Fibroblast of skin of right biceps (primary cell): ENCODE measurements around the gene SLC4A1AP.

Experiments
- DNase-seq: peaks from one replicate; pipeline ENCODE4 v3.0.0-alpha.2; 2013

SLC4A1AP gene

DNA sequence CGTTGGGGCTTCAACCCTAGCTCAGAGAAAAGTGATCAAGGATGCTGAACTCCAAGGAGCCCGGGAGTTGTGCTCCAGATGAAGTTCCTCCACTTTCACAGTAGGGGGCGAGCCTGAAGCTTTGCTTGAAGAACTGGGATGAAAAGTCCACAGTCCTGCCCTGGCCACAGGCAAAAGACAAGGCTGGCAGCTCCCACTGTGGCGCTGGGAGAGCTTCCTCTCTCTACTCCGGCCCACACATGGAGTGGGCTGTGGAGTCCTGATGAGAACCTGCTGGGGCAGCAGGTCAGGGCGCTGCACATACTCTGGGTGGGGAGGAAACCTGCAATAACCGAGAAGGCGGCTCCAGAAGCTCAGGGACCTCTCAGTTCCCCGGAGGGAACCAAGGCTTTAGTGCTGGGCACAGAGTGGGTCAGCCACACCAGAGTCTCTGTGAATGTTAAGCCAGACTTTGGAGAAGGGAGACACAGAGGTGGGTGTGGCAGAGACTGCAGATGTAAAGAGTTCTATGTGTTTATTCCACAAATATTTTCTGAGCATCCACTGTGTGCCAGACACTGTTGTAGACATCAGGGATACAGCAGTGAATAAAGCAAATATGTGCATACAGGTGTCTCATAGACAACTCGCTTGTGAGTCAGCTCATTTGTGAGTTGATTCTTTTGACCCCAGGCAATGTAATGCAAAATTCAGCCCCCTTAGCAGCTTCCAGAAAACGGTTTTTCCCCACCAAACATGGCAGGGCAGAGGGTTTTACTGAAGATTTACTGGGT is 59.9 kb downstream of the SLC4A1AP start:
- DNase-seq = peak; percentile 73

DNA sequence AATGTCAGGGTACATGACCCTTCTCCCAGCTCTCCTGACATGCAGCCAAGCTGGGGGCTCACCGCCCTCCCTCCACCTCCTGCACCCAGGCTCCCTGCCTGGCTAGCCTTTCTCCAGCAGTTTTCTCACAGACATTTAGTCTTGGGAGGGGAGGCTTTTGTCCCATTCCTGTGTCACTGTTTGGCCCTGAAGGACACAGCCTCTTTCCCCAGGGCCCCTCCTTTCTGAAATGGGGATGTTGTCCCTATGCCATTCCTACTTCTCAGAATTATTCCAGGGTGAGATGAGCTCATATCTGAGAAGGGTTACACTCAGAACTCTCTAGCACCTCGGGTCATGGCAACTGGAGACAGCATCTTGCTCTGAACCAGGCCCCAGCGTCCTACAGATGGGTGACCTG is 60.5 kb downstream of the SLC4A1AP start:
- DNase-seq = no peak

DNA sequence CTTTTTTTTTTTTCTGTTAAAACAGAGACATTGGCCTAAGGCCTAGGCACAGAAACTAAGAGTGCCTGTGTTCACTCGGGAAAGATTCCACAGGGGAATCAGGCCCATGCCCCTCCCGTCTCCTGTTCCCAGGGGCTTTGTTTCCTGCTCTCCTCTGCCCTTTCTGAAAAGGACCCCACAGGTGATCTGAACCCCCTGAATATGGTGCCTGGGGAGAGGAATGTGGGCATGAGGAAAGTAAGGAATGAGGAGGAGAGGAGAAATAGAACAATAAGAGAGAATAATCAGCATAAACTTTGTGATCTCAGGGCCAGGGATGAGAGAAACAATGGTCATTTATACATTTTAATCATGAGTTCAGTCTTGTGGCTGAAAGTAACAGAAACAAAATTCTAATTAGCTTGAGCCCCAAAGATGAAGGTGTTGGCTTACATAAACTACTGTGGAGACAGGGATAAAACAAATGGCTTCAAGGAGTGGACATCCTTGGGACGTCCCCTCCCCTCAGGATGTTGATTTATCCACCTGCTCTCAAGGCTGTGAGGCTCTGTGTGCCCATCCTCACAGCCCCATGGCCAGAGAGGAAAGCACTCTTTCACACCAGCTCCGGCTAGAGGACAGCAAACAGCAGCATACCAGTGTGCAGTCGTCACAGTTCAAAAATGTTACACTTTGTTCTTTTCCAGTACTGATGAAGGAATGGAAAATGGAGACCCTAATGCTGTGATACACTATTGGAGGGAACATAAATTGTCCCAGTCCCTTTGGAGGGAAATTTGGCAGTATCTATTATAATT is 61.4 kb downstream of the SLC4A1AP start:
- DNase-seq = peak; percentile 70

DNA sequence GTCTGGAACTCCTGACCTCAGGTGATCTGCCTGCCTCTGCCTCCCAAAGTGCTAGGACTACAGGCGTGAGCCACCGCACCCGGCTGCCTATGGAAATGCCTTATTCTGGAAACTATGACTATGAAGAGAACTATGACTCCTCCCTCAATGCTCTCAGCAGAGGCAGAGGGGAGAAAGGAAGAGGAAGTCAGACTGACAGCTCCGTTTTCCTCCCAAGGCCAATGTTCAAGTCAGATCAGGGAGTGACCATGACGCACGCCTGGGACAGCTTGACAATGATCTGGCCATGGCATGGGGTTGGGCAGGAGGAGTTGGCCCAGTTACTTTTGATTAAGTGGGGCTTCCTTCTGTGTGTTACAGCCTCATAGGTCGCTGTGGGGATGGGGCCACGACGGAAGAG is 63.6 kb downstream of the SLC4A1AP start:
- no peak for DNase-seq

DNA sequence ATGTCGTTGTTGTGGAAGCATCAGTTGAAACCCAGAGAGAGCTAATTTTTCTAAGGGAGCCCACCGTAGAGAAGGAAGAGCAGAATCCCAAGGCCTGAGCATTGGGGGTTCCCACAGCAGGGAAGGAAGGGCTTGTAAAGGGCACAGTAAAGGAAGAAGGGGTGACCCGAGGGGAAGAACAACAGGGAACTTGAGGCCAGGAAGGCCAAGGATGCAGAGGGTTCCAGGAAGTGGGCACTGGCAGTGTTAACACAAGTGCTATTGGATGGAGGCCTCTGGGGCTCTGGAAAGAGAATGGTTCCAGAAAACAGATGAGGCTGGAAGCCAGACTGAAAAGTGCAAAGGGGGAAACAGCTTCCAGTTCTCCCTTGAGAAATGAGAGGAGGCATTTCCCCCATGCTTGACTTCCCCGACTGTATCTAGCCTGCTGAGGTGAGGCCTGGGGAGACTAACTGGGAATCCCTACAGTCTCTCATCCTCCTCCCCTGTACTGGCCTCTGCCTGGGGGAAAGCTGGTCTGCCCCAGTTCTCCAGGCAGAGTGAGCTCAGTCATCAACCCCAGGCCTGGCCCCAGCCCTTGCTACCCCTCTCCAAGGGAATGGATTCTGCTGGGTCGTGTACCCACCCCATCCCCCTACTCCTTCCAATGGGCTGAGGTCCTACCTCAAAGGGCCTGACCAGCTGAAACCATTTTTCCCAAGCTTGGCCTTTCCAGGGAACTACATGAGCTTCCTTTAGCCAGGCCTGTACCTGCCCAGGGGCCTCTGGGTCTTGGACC is 64.6 kb downstream of the SLC4A1AP start:
- DNase-seq = no peak

DNA sequence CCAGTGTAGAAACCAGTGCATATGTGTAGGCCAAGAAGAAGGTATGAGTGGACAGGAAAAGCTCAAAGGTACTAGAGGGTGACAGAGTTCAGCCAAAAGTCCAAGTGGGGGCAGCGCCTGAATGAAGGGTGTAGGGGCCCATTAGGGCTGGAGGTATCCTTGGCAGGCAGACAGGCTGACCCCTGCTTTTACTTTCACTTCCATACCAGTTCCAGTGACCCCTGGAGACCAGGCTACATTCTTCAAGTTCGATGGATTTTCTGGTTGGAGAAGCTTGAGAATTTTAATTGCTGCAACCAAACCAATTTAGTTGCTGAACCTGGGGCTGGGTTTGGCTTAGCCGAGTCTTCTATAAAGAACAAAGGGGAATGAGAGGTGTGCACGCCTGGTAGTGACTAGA is 65.5 kb downstream of the SLC4A1AP start:
- no peak for DNase-seq

DNA sequence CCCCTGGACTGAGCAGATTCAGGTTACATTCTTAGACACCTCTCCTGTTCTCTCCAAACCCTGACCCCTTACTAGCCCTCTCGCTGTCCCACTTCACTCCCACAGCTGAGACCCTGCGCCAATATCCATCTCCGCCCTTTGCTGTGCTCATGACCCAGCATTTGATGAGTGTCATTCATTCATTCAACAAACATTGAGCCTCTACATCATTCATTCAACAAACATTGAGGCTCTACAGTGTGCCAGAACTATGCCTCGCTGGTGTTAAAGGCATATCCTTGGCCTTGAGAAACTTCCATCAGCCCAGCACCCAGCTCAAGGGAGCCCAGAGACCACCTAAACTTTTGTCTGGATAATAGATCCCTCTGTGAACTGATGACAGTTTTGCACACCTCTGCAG is 65.9 kb downstream of the SLC4A1AP start:
- no peak for DNase-seq

DNA sequence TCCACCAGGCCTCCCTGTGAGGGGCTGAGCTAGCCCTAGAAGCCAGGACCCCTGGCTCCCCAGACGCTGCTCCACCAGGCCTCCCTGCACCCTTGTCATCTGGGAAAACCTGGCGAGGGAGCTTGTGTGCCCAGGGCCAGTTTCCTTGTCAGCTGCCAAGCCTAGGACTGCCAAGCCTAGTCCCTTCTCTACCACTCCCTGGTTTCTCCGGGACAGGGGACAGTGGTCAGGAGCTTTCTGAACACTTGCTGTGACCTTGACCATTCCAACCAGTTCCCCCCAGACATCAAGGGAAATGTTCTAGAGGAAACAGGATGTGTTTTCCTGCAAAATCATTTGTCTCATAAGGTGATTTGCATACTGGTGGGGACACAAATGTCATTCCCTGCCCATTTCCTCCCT is 66.6 kb downstream of the SLC4A1AP start:
- DNase-seq = no peak

DNA sequence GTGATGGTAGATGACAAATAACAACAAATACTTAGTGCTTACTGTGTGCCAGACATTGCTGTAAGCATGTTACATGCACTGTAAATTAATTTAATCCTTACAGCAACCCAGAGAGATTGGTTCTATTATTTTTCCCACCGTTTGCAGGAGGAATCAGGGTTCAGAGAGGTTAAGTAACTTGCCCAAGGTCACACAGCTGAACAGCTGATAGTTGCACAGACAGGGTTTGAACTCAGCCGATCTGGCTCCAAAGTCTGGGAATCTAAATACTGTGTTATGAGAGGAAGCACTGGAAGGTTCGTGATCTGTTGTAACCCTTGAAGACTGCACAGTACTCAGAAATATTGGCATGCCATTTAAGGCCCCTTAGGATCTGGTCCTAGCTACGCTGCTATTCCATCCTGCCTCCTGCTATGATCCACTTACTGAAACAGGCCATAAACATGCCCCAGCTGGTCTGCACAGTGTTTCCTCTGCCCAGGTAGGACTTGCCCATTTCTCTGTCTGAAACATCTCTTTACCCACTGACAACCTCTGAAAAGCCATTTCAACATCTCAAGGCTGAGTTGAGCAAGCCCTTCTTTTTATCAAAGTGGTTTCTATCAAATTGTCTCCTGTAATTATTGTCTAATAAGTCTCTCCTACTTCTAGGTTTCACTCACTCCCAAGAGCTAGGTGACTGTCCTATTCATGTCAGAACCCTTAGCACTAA is 67.4 kb downstream of the SLC4A1AP start:
- no peak for DNase-seq

DNA sequence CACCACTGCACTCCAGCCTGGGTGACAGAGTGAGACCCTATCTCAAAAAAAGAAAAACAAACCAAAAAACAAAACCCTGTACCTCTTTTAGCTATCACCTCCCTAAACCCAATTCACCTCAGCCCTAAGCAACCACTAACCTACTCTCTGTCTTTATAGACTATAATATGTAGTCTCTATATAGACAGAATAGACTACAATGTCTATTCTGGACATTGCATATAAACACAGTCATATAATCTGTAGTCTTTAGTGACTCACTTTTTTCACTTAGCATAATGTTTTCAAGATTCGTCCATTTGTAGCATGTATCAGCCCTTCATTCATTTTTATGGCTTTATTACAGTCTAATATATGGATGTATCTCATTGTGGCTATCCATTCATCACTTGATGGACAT is 70.6 kb downstream of the SLC4A1AP start:
- no peak for DNase-seq

DNA sequence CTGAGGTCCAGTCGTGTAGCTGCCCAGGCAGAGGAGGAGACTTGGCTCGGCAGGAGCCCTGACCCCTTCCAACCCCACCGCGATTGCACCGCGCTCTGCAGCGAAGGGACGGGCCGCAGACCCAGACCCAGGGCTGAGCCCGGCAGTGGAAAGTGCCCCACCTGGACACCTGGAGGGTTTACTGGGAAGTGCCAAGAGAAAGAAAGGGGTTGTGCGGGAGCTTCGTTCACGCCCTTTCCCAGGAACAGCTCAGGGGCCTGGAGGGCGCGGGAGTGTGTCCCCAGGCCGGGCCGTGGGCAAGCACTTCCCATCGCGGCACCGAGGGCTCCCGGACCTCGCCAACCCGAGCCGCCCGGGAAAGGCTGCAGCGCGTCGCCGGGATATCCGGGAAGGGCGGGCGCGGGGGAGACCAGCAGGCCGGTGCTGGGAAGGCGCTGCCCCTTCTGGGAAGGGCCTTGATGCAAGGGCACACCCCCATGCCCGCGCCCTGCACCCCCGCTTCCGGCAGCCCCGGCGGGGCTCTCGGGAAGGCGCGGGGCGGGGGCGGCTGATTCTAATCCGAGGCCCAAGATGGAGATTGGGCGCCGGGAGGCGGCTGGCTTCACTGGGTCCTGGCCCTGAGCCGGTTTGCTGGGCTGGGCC is 71.7 kb downstream of the SLC4A1AP start:
- peak; percentile 79 for DNase-seq

DNA sequence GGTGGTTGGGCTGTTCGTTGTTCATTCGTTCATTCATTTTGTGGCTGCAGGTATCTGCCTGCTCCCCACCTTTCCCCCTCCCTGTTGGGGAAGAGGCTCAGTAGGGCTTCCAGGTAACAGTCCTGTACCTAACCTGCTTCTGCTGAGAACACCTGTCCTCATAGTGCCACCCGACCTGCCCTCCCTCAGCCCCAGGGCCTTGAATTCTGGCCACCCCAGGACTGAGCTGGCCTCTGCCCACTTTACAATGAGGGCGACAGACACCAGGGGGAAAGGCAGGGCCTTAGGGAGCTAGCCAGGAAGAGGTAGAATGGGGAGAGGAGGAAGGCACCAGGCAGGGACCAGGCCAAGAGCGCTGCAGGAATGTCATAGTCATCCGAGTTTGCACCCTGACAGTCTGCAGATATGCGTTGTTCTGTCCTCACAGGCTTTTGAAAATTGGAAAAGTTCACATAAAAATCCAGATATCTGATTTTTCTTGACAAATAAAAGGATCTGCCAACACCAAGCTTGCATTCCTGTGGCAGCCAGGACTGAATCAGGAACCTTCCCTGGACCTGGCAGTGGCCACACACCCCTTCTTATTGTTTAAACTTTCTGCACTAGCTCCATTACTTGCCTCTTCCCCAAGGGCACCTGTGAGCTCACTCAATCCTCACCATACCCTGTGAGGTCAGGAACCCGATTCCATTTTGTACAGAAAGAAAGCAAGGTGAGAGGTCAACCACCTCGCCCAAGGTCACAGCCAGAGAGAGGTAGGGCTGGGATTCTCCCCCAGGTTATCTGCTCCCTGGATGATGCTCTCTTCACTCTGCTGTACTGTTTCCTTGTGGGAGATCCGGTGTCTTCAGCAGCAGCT is 72.6 kb downstream of the SLC4A1AP start:
- no peak for DNase-seq

DNA sequence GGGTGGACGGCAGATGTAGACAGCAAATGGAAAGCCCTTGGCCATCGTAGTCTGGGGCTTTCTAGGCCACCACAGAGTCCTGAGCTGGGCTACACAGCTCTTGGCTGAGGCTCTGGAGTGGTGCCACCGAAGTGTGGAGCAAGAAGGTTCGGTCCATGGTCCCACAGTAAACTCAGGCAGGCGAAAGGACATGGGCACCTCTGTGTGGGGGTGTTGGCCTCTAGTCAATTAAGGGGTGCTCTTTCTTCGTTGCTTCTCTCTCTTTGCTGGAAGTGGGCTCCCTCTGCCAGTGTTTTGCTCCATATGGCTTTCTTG is 73.2 kb downstream of the SLC4A1AP start:
- DNase-seq = no peak

DNA sequence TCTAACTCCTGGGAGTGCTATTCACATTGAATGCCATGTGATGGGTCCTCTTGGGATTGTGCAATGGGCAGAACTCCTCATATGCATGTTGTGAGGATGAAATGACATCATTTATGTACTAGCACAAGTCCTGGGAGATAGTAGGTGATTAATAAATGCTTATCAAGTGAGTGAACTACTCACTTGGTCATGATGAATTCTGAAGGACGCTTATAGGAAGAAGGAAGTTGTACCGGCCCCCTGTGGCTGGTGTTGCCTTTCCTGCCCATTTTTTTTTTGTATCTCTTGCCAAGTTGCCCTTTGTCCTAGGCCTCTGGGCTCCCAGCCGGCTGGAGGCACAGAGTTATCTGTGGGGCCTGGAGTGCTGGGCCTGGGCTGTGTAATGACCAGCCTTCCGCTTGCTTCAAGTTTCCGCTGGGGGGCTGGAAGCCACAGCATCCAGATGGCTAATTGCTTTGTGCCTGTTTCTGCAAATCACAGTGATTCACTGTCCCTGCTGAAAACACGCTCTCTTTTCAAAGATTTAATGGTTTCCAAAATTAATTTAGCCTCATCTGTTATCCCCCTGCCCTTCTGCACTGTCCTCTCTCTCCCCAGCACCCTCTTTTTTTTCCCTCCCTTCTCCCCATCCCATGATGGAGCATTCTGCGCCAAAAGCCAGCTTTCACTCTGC is 74.1 kb downstream of the SLC4A1AP start:
- DNase-seq = peak; percentile 80

DNA sequence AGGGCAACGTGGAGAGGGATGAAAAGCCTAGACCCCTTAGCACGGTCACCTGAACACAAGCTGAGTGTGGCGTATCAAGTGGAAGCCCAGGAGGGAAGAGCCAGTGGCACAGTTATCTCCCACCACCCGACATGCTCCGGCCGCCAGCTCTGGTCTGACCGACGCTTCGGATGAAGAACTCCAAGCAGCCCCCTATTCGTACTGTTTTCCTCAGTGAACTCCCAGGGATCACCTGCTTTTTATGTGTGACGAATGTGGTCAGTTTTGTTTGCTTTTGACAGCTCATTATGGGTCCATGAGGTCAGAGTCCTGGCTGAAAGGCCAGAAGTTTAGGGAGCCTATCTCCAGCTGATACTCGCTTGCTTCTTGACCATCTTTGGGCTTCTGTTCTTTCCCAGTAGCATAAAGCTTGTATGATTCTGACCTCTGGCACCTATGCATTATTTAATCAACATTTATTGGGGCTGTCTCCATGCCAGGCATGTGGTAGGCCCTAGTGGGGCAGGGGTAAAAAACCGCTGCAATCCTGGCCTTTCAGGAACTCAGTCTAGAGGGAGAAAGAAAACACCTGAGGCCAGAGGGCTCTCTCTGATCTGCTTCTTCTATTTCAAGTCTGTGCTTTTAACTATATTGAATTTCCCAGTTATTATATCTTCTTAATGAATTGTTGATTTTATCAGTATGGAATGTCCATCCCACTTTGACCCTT is 74.8 kb downstream of the SLC4A1AP start:
- DNase-seq = no peak

DNA sequence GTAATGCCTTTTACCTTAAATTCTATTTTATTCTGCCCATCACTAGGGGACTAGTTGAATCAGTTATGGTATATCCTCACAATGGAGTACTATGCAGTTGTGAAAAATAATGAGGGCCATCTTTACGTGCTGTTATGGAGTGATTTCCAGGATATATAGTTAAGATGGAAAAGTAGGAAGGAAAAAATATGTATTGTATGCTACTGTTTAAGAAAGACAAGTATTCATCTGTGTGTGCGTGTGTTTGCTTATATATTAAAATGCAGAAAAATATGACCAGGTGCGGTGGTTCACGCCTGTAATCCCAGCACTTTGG is 75.3 kb downstream of the SLC4A1AP start:
- no peak for DNase-seq

DNA sequence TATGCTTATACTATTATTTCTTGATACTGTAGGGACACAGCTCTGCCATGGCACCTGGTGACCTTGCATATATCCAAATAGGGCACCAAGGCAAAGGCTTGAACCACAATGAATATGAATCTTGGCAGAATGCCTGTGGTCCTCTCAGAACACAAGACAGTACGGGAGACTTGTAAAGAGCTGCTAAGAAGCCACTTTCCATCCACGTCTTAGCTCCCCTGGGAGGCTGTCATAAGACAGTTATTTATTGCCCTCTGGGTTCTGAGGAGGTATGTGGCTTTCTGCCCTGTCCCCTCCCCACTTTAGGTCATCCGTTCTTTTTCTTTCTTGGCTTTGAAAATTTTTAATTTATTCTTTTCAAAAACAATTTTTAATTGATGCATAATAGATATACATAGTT is 78.0 kb downstream of the SLC4A1AP start:
- no peak for DNase-seq

DNA sequence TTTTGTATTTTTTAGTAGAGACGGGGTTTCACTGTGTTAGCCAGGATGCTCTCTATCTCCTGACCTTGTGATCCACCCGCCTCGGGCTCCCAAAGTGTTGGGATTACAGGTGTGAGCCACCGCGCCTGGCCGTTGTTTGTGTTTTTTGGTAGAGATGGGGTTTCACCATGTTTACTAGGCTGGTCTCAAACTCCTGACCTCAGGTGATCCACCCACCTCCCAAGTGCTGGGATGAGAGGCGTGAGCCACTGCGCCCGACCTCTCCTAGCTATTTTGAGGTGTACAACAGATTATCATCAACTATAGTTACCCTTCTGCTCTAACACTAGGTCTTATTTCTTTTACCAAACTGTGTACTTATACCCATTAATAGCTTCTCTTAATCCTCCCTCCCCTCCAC is 78.9 kb downstream of the SLC4A1AP start:
- no peak for DNase-seq
